Measurements from ENCODE around the gene TBC1D22A.

DNA sequence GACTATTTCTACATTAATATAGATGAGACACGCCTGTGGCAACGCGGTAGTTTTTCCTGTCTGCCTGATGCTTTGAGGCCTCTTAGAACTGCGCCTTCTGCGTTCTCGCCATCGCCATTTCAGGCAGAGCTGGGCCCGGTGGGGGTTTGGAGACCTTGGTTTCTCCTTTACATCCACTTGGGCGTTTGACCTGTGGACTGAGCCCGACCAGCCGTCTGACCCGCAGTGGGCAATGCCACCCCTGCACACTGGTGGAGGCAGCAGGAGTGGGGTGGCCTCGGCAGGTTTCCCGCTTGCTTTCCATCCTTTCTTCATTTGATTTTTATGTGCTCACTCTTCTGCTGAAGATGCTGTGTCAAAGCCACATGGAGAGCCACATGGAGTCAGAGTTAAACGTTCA is 130.4 kb downstream of the TBC1D22A start:
- no peak for TF ChIP-seq CTCF (IDR thresholded peaks at IDR 0.05)
- no peak for TF ChIP-seq POLR2A (IDR thresholded peaks at IDR 0.05)
- TF ChIP-seq POLR2AphosphoS5 (IDR thresholded peaks at IDR 0.05), result no peak
